OCI-LY3 (cell line): ENCODE data around the gene ACP7.

Source experiments
- H2AFZ ChIP-seq: fragments of 200-600, 300-600 bp; shearing (Covaris generic); 2 replicates; pipeline ENCODE4 v1.6.0; 2014; ENCODE audit warnings: antibody characterized with exemption, low read depth, low read length
- H3K27ac ChIP-seq: fragments of 200-600, 300-600 bp; sonication (generic); 2 replicates; pipeline ENCODE4 v1.5.1; 2014; ENCODE audit warnings: mild to moderate bottlenecking, low read length, moderate library complexity, mixed read lengths
- H3K27me3 ChIP-seq: fragments of 200-600, 300-600 bp; sonication (generic); 2 replicates; pipeline ENCODE4 v1.6.1; 2014; ENCODE audit warnings: low read depth, low read length, mixed read lengths
- H3K36me3 ChIP-seq: fragments of 200-600, 300-600 bp; sonication (generic); replicated peaks from 2 replicates; pipeline ENCODE3; 2014; ENCODE audit warnings: low read depth, low read length, mixed read lengths
- H3K4me1 ChIP-seq: fragments of 300-600, 200-600 bp; sonication (generic); 2 replicates; pipeline ENCODE4 v1.6.1; 2014; ENCODE audit warnings: low read length, mixed read lengths
- H3K4me2 ChIP-seq: fragments of 200-600, 300-600 bp; sonication (generic); 2 replicates; pipeline ENCODE4 v1.6.1; 2014; ENCODE audit warnings: low read length, mixed read lengths
- H3K4me3 ChIP-seq: fragments of 300-600, 200-600 bp; sonication (generic); 2 replicates; pipeline ENCODE4 v1.5.1; 2014; ENCODE audit warnings: antibody characterized with exemption, mild to moderate bottlenecking, low read length, moderate library complexity
- H3K79me2 ChIP-seq: fragments of 300-600, 200-600 bp; shearing (Covaris generic); 2 replicates; pipeline ENCODE4 v1.6.1; 2014; ENCODE audit warnings: mild to moderate bottlenecking, low read length, mixed read lengths
- H3K9ac ChIP-seq: fragments of 300-600, 200-600 bp; shearing (Covaris generic); 2 replicates; pipeline ENCODE4 v1.6.0; 2014; ENCODE audit warnings: mild to moderate bottlenecking, low read length, moderate library complexity
- H3K9me3 ChIP-seq: fragments of 200-600, 300-600 bp; shearing (Covaris generic); 2 replicates; pipeline ENCODE4 v1.6.1; 2014; ENCODE audit warnings: low read length, mixed read lengths; ENCODE audit not compliant: insufficient read depth
- H4K20me1 ChIP-seq: fragments of 200-600, 300-600 bp; sonication (generic); 2 replicates; pipeline ENCODE4 v1.6.1; 2016; ENCODE audit warnings: low read length, mixed read lengths; ENCODE audit not compliant: insufficient read depth
- EZH2phosphoT487 ChIP-seq: fragments of 200-600 bp; shearing (Covaris generic); IDR thresholded peaks from 2 replicates; pipeline ENCODE4 v1.6.1; 2018; ENCODE audit warnings: antibody characterized with exemption, mixed run types, low read depth
- TF ChIP-seq, protein P1 (sequence below): fragments of 200-600, 300-600 bp; sonication (generic); IDR thresholded peaks from 2 replicates; pipeline ENCODE4 v1.5.1; 2014; ENCODE audit warnings: antibody characterized with exemption, low read length, low read depth

The ACP7 gene

DNA sequence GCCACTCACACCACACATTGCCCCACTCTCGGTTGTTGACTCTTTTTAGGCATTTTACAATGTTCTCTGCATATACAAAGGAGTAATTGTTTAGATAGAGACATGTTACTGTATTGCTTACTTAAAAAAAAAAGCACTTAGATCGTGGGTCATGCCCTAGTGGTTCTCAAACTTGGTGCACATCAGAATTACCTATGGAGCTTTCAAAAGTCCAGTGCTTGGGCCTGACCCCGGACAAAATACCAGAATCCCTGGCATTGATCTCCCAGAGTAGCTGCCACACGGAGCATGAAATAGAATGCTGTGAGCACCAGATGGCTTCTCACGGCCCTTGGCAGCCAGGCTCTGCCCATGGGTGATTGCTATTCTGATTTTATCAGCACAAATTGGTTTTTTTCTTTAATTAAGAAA, 20.0 kb downstream of the ACP7 start:
- Histone ChIP-seq H3K79me2 (no peaks in the 10 kb centered on the region), H3K36me3 (no peaks in the 10 kb centered on the region), H3K27ac (no peak overlapping the region), H3K4me1 (no peaks in the 10 kb centered on the region; the same call in 1 of the 2 replicates), H3K4me3 (no peak overlapping the region), H3K4me2 (no peak overlapping the region), H2AFZ (no peak overlapping the region), H4K20me1 (no peaks in the 10 kb centered on the region), H3K27me3 (no peaks in the 10 kb centered on the region), H3K9me3 (no peaks in the 10 kb centered on the region), H3K9ac (no peak overlapping the region)
- no peak for TF ChIP-seq EZH2phosphoT487
- TF ChIP-seq, protein P1, sequence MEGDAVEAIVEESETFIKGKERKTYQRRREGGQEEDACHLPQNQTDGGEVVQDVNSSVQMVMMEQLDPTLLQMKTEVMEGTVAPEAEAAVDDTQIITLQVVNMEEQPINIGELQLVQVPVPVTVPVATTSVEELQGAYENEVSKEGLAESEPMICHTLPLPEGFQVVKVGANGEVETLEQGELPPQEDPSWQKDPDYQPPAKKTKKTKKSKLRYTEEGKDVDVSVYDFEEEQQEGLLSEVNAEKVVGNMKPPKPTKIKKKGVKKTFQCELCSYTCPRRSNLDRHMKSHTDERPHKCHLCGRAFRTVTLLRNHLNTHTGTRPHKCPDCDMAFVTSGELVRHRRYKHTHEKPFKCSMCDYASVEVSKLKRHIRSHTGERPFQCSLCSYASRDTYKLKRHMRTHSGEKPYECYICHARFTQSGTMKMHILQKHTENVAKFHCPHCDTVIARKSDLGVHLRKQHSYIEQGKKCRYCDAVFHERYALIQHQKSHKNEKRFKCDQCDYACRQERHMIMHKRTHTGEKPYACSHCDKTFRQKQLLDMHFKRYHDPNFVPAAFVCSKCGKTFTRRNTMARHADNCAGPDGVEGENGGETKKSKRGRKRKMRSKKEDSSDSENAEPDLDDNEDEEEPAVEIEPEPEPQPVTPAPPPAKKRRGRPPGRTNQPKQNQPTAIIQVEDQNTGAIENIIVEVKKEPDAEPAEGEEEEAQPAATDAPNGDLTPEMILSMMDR: no peak

DNA sequence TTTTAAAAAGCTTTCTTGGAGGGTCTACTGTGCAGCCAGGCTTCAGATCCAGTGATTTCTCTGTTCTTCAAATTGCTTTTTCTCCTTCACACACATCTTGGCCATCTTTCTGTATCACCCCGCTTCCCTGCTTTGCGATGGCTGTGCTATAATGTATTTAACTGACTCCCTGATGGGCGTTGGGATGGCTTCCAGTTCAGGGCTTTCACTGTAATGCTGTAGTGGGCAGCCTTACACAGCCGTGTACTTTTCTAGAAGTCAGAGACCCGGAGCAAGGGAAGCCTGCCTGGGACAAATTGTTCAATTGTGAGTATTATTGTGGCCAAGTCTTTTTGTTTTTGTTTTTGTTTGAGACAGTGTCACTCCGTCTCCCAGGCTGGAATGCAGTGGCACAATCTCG, 22.0 kb downstream of the ACP7 start:
- Histone ChIP-seq H3K79me2 (no peaks in the 10 kb centered on the region), H3K9ac (no peak overlapping the region), H3K27ac (no peak overlapping the region), H3K27me3 (no peaks in the 10 kb centered on the region), H3K36me3 (no peaks in the 10 kb centered on the region), H3K4me2 (no peak overlapping the region), H2AFZ (no peak overlapping the region), H3K4me1 (peaks cover 3% of the 10 kb centered on the region; the same call in 1 of the 2 replicates), H4K20me1 (no peaks in the 10 kb centered on the region), H3K9me3 (no peaks in the 10 kb centered on the region), H3K4me3 (no peak overlapping the region)
- TF ChIP-seq EZH2phosphoT487: no peak
- TF ChIP-seq, protein P1: no peak

DNA sequence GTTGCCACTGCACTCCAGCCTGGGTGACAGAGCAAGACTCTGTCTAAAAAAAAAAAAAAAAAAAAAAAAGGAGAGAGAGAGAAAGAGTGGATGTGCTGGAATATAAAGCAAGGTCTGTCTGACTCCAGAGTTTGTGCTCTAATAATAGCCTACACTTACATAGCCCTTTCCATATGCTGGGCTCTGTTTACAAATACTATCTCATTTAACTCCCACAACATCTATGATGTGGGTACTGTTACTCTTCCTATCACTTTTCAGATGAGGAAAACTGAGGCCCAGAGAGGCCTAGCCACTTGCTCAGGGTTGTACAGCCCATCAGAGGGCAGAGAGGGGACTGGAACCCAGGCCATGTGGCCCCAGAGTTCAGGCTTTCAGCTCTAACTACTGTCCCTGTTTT, 25.5 kb downstream of the ACP7 start:
- Histone ChIP-seq H3K27me3 (no peaks in the 10 kb centered on the region; the same call in 1 of the 2 replicates), H3K36me3 (no peaks in the 10 kb centered on the region), H3K79me2 (no peaks in the 10 kb centered on the region), H3K9ac (no peak overlapping the region), H3K9me3 (no peaks in the 10 kb centered on the region), H2AFZ (no peak overlapping the region), H3K4me2 (no peak overlapping the region), H3K27ac (no peak overlapping the region), H3K4me1 (0 out of 2 replicates have a peak, but pooled peaks cover 3% of the 10 kb centered on the region), H3K4me3 (no peak overlapping the region), H4K20me1 (no peaks in the 10 kb centered on the region)
- TF ChIP-seq, protein P1: no peak
- no peak for TF ChIP-seq EZH2phosphoT487

DNA sequence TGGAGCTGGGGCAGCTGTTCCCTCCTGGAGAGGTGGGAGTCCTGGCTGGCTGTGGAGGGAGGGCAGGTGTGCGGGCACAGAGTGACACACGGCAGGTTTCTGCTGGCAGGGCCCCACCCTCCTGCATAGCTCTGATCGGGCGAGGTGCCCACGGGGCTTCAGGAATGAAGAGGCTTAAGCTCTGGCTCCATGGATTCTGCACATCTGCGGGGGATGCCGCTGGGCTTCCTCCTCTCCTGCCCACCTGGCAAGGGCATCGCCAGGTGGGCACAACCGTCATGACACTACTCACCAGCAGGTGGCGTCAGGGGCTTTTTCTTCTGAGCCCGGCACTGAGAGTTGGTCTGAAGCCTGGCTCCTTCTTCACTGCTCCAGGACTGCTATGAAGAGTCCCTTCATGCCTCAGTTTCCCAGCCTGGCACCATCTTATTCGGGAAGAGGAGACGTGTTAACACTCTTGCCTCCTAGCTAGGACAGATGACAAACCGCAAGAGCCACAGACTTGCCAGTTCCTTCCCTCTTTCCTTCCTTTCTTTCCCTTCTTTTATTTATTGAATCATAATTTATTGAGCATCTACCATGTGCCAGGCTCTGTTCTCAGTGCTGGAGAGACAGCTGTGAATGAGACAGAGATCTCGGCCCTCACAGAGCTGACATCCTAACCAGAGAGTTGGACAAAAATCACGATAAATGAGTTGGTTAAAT, 26.2 kb downstream of the ACP7 start:
- Histone ChIP-seq H3K4me1 (0 out of 2 replicates have a peak, but pooled peaks cover 3% of the 10 kb centered on the region), H4K20me1 (no peaks in the 10 kb centered on the region), H3K36me3 (no peaks in the 10 kb centered on the region), H3K4me3 (no peak overlapping the region), H3K27me3 (no peaks in the 10 kb centered on the region; the same call in 1 of the 2 replicates), H3K9me3 (no peaks in the 10 kb centered on the region), H3K27ac (no peak overlapping the region), H3K79me2 (no peaks in the 10 kb centered on the region), H2AFZ (peak overlapping the region; percentile 19; the same call in 1 of the 2 replicates), H3K4me2 (no peak overlapping the region), H3K9ac (no peak overlapping the region)
- TF ChIP-seq EZH2phosphoT487: no peak
- TF ChIP-seq, protein P1: peak; percentile 86
